Measurements from ENCODE around the gene B3GAT2. TPM values are rescaled to one million over a fixed set of nuclear protein-coding genes. Genes with fewer than 3 reads are reported as not detected.

B3GAT2 gene
- total RNA-seq, 1 experiment from 2014 or later: 0.22 TPM

GRCh38 chr6:70954176-70954575 is 2.7 kb downstream of the B3GAT2 start:
- Mint-ChIP-seq H3K27me3 (ENCODE audit: low read depth) (peaks cover 65% of the 10 kb centered on the region), H3K27ac (no peak overlapping the region), H3K9me3 (no peaks in the 10 kb centered on the region), H3K4me1 (peaks cover 5 to 18% of the 10 kb centered on the region in 2 experiments), H3K4me3 (peak overlapping the region in 1 of 2 experiments; percentile 49; a peak in 2 of 5 replicates), H3K36me3 (ENCODE audit: insufficient read depth in 1 of 3, low read depth in 3 of 3) (no peaks in the 10 kb centered on the region; a peak in 1 of 7 replicates)
- no peak for DNase-seq
- Histone ChIP-seq H3K4ac (ENCODE audit: low read depth, low read length) (no peak overlapping the region), H4K20me1 (ENCODE audit: control insufficient read depth, insufficient read depth, insufficient read length) (no peaks in the 10 kb centered on the region), H2BK15ac (ENCODE audit: low read depth, low read length) (no peak overlapping the region), H2BK5ac (ENCODE audit: insufficient read length, low read length) (no peak overlapping the region), H3K4me1 (ENCODE audit: insufficient read depth, low read length) (peaks cover 2% of the 10 kb centered on the region; the same call in 1 of the 2 replicates), H2BK20ac (ENCODE audit: low read depth, low read length, poor library complexity, severe bottlenecking) (no peak overlapping the region), H3K9me3 (ENCODE audit: control insufficient read depth, low read depth, low read length) (no peaks in the 10 kb centered on the region), H3K23me2 (ENCODE audit: insufficient read length, low read depth, low read length, poor library complexity, severe bottlenecking) (peaks cover 19% of the 10 kb centered on the region), H4K91ac (ENCODE audit: insufficient read length, low read depth, low read length) (no peak overlapping the region), H3K79me1 (ENCODE audit: insufficient read depth, low read depth, low read length, poor library complexity, severe bottlenecking) (no peaks in the 10 kb centered on the region), H3K9ac (ENCODE audit: extremely low read depth, insufficient read length, low read length) (no peak overlapping the region), H3K79me2 (ENCODE audit: insufficient read depth, low read length) (no peaks in the 10 kb centered on the region), H2AK5ac (ENCODE audit: insufficient read length, low read length) (no peak overlapping the region), H2BK12ac (ENCODE audit: insufficient read length, low read depth, low read length) (no peak overlapping the region), H2BK120ac (ENCODE audit: low read depth, low read length, poor library complexity, severe bottlenecking) (no peak overlapping the region), H3K27me3 (ENCODE audit: insufficient read depth, low read length) (peaks cover 19% of the 10 kb centered on the region; the same call in 1 of the 2 replicates), H3K18ac (ENCODE audit: insufficient read length, low read depth, low read length) (no peak overlapping the region), H3K56ac (ENCODE audit: insufficient read length, low read depth, low read length) (no peak overlapping the region), H3K27ac (ENCODE audit: insufficient read length, low read depth, low read length) (no peak overlapping the region), H4K8ac (replicated peaks; ENCODE audit: insufficient read length, low read depth, low read length) (no peak overlapping the region), H3K23ac (ENCODE audit: insufficient read length, low read depth, low read length) (no peak overlapping the region), H3K4me2 (ENCODE audit: insufficient read depth, insufficient read length, low read length) (no peak overlapping the region), H2AFZ (ENCODE audit: low read length) (no peak overlapping the region), H3K14ac (ENCODE audit: insufficient read depth, low read length) (no peak overlapping the region), H3T11ph (ENCODE audit: low read length) (no peak overlapping the region), H4K5ac (ENCODE audit: insufficient read length, low read depth, low read length) (no peak overlapping the region)
- no CpG with 5 or more reads among the region's 3 CpGs for WGBS (ENCODE audit: extremely low coverage, insufficient read length, low lambda C conversion rate)
- no peak for TF ChIP-seq CTCF (conservative IDR thresholded peaks at IDR 0.05)

Measured in H9 (cell line).